TTC549 (cell line): ENCODE results near the gene BSPRY.
"Not testable (repeated sequence)": the region's sequence is repeated elsewhere in the genome, so short reads cannot be mapped to it uniquely, and the experiment has no call there.

ENCODE experiments used
- FAIRE-seq: peaks from 2 replicates; lab custom pipeline; 2012; peaks lifted over from hg19 to GRCh38; lab: Jason Lieb, UNC

BSPRY gene

DNA sequence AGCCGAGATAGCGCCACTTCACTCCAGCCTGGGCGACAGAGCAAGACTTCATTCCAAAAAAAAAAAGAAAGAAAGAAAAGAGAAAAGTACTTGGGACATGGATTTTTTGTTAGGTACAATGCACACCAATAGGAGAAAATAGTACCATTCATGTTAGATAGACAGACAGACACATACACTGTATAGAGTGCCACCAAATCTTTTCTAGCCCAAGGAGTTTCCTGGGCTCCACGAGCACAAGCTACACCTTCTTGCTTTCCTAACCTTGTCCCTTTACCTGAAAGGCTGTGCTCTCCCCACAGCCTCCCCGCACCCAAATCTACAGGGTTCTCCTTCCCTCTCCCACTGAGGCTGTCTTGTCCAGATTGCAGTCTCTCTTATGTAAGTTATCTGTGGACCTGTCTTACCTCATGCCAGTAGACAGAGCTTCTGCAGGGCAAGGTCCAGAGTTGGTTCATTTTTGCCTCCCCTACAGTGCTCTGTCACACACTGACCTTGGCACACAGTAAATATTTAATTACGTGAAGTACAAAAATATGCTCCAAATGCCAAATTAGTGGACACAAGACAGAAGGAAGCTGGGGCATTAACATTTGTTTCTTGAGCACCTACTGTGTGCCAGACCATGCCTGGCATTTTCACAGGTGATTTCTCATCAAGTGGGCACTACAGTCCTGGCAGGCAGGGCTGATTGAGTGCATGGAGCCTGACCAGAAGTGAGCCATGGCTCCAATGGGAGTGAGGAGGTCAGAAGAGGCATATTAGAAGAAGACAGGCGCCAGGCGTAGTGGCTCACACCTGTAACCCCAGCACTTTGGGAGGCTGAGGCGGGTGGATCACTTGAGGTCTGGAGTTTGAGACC lies 45.9 kb downstream of the BSPRY start:
- FAIRE-seq = no peak

GRCh38 chr9:113397203-113397631 lies 47.9 kb downstream of the BSPRY start:
- FAIRE-seq = no peak

GRCh38 chr9:113398796-113399195 lies 49.5 kb downstream of the BSPRY start:
- no peak for FAIRE-seq

DNA sequence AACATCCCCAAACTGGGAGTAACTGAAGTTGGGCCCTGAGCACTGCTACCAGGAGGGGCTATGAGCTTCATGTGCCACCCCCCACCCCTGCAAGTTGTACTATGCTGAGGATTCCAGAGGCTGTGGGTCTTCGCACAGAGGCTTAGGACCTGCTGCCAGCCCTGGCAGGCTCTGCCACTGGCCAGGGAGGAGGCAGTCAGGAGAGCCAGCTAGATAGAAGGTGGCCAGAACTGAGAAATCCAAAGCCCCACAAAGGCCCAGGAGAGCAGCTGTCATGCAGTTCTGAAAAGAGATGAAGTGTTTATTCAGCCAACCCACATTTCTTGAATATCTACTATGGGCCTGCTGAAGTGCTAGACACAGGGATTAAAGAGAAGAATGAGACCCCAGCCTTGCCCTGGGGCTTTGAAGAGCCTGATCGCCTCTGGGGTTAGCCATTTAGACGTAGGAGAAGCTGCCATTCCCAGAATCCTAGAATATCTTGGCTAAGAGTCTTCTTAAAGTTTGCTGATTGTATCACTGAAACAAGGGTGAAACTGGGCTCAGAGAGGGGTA lies 50.4 kb downstream of the BSPRY start:
- no peak for FAIRE-seq

GRCh38 chr9:113401027-113401792 lies 51.9 kb downstream of the BSPRY start, which contains the start of gene ALAD:
TSS of gene ALAD (minus strand) at chr9:113401284. CDS start at chr9:113393559, 7,725 bp downstream.
- peak; percentile 77 for FAIRE-seq

- FAIRE-seq = no peak
Measured at GRCh38 chr9:113403646-113404045, 54.3 kb downstream of the BSPRY start.

DNA sequence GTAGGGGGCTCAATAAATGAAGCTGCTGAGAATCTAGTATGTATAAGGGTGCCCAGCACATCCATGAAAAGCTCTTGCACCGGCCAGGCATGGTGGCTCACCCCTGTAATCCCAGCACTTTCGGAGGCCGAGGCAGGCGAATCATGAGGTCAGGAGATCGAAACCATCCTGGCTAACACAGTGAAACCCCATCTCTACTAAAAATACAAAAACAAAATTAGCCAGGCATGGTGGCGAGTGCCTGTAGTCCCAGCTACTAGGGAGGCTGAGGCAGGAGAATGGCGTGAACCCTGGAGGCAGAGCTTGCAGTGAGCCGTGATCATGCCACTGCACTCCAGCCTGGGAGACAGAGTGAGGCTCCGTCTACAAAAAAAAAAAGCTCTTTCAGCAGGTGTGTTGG lies 57.0 kb downstream of the BSPRY start:
- not testable (repeated sequence) for FAIRE-seq

DNA sequence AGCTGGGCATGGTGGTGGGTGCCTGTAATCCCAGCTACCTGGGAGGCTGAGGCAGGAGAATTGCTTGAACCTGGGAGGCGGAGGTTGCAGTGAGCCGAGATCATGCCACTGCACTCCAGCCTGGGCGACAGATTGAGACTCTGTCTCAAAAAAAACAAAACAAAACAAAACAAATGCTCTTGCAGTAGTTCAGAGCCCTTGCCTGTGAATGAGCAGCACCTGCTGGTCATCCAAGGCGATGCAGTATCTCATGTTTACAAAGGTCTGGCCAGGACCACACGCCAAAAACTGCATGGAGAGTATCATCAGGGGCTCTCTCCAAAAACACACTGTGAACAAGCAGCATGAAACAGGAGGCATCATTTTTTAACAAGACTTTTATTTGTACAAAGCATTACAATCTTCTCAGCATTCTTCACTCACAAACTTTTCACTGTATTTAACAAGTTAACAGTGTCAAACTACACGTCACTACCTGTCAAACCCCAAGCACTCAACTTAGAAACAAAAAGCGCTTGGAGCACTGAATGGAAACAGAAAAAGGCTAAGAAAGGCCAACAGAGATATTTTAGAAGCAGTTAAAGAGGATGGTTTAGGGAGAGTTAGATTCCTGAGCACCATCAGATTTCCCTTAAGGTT lies 57.7 kb downstream of the BSPRY start:
- FAIRE-seq = not testable (repeated sequence)

GRCh38 chr9:113409481-113409880 lies 60.1 kb downstream of the BSPRY start:
- no peak for FAIRE-seq

DNA sequence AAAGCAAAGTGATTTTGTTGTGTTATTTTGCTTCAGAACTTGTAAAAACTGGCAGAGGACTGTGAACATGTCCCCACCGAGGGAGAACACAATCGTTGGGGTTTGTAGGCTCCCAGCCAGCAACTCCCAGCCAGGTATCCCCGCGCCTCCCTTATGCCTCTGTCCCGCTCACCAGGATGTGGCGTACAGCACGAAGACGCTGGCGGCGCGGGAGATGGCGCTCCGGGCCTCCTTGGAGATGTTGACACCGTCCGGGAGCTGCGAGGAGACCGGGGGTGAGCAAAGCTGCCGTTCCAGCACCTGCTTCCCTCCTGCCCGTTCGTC lies 60.5 kb downstream of the BSPRY start:
- no peak for FAIRE-seq

DNA sequence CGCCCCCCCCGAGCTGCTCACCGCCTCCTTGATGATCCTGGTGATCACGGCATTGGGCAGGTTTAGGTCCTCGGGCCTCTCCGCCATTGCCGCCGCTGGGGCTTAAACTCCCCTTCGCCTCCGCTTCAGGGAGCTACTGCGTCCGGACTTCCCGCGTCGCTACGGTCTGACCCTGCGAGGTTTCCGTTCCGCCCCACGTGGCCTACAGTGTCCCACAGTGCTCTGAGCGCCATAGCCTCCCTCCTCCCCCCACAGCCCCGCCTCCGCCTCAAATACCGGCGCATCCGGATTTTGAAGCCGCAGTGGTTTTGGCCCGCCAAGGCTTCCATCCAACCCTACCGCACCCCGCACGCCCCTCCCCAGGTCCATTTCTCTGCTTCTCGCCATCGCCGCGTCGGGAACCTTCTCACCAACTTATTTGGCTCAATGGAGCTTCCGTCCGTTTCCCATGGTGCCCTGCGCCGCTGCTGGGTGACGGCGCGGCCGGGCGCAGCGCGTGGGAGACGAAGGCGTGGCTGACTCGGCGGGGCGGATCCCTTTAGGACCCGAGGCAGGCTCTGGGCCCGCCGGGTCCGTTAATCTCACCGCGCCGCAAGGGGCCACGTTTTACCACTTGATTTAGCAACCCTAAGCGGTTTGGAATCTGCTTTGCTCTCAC lies 61.0 kb downstream of the BSPRY start, which contains the start of the genes C9orf43 and POLE3:
Gene C9orf43 (plus strand): TSS at position 541 of the 658 bp plus-strand sequence. CDS start 2,747 bp downstream, outside the sequence.
Gene POLE3 (minus strand): TSS at position 469 of the 658 bp plus-strand sequence. CDS start 382 bp downstream, at position 87.
- FAIRE-seq = no peak

DNA sequence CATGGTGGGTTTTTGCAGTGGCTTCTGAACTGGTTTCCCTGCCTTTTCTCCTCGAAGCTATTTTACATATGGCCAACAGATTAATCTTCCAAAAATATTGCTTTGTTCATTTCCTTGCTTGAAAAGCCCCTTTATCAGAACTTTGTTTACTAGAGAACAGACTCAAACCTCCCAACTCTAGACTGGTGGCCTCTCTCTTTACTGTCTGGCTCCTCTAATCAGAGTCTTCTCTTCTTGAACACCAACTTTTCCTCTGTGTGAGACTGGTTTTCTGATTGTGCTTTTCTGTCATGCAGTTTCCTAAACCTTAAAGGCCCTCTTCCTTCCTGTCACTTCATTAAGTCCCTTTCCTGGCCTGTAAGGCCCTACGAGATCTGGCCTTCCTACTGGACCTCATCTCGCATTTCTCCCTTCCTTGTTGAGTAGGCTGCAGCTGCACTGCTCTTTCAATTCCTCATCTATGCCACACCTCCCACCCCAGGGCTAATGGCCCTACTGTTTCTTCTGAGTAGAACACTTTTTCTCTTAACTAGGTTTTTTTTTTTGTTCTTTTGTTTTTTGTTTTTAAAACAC lies 66.9 kb downstream of the BSPRY start:
- FAIRE-seq = no peak

- FAIRE-seq = no peak
Measured at GRCh38 chr9:113417370-113417769, 68.0 kb downstream of the BSPRY start.
